Suprapubic skin (tissue), 4 donors: ENCODE data around the gene FST. TPM values are rescaled to one million over a fixed set of nuclear protein-coding genes. Genes with fewer than 3 reads are reported as not detected.

ENCODE experiments used
- DNase-seq, 2 donors: peaks; one replicate each; pipeline ENCODE4 v3.0.0-alpha.2; 2019; ENCODE audit warnings: low spot score in 2 of 2
- H3K27ac ChIP-seq: fragments of 200-600 bp; sonication (generic); one replicate; pipeline ENCODE4 v1.5.1; 2019
- H3K27me3 ChIP-seq: fragments of 200-600 bp; sonication (generic); one replicate; pipeline ENCODE4 v1.5.1; 2019
- H3K36me3 ChIP-seq: fragments of 200-600 bp; sonication (generic); one replicate; pipeline ENCODE4 v1.5.1; 2019
- H3K4me1 ChIP-seq: fragments of 200-600 bp; sonication (generic); one replicate; pipeline ENCODE4 v1.5.1; 2019
- H3K4me3 ChIP-seq: fragments of 200-600 bp; sonication (generic); one replicate; pipeline ENCODE4 v1.5.1; 2019; ENCODE audit warnings: mild to moderate bottlenecking
- H3K9me3 ChIP-seq: fragments of 200-600 bp; sonication (generic); one replicate; pipeline ENCODE4 v1.5.1; 2019
- EP300 ChIP-seq: sonication (generic); formaldehyde crosslinking; IDR thresholded peaks from one replicate; pipeline ENCODE4 v1.6.1; 2017; ENCODE audit warnings: antibody characterized with exemption
- POLR2A ChIP-seq, 2 donors: fragments of 450-650 bp; IDR thresholded peaks; one replicate each; pipeline ENCODE4 v1.6.1; 2017; ENCODE audit warnings: antibody characterized with exemption in 2 of 2, mild to moderate bottlenecking in 2 of 2, moderate library complexity in 2 of 2
- POLR2AphosphoS5 ChIP-seq, 3 donors: sonication (generic); formaldehyde crosslinking; IDR thresholded peaks; one replicate each; pipeline ENCODE4 v1.6.1; 2017; ENCODE audit warnings: antibody characterized with exemption in 3 of 3
- WGBS: methylation state at CpG from one replicate; pipeline ENCODE4 v1.1.5; 2018; 5-methylcytosine and 5-hydroxymethylcytosine counted together
- total RNA-seq, 4 donors: library from RNA; depleted of rRNA; stranded (reverse); fragments of >200 nt; gene quantifications; one replicate each; pipeline ENCODE4 v1.1.0, GENCODE V29; 2016
- TF ChIP-seq, protein P1 (sequence below), 2 donors: fragments of 200-600 bp in 1 of 2; fragments of 450-650 bp in 1 of 2; sonication (generic) in 1 of 2; IDR thresholded peaks; one replicate each; pipeline ENCODE4 v1.5.1; 2016 to 2019; ENCODE audit warnings: antibody characterized with exemption in 2 of 2, mild to moderate bottlenecking in 1 of 2, moderate library complexity in 1 of 2

FST gene
- total RNA-seq, 4 donors from 2014 or later = 6.0 to 26.4 (median 6.6) TPM

DNA sequence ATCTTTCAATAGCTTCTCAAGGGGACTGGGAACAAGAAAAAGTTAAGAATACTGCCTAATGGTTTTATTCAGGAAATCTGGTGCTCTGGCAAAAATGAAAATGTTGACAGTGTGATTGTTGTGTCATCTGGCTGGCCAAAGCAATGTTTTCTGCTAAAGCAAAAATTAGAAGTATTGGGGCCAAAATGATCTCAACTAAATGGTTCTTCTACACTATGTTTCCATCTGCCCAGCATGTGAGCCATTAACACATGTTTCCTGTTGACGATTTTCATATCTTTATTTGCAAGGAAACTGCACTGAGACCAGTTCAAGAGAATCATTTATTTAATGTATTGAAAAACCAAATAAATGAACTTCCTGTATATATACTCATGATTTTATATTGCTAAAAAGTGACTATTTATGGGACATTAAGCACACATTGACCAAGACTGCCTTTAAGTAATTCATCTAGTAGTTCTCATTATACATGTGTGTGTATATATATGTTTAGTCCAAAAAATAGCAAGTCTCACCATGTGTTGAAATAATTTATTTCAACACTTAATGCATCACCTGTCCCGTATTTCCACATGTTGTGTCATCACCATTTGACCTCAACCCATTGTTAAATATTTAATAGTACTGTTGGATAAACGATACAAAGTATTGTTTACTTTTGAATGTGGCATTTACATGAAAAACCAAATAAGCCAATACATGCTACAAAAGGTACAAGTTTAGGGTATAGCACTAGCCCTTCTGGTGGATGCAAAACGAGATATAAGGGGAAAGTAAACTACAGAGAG is 7.5 kb upstream of the FST start:
- no peaks in the 10 kb centered on the region for H3K4me1 ChIP-seq
- 70% methylated on average over 4 of the region's 4 CpGs for WGBS
- no peak for DNase-seq

DNA sequence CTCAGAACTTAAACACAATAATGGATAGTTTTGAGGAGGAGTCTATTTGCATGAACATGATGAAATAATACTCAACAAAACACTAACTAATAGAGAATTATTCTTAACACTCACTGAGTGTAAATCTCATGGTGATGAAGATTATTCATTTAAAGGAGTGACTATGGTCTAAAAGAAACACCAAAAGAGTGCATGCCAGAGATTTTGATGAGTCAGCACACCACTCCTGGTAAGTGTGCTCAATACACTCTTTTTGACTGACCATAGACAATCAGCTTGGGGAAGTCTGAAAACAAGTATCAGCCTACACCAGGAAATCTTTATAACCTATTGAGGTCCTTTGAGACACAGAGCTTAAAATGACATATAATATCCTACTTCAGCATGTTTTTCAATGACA is 6.8 kb upstream of the FST start:
- peaks cover 6% of the 10 kb centered on the region for H3K4me1 ChIP-seq
- no peak overlapping the region for H3K4me3 ChIP-seq
- DNase-seq = no peak
- no peaks in the 10 kb centered on the region for H3K9me3 ChIP-seq
- H3K36me3 ChIP-seq = no peaks in the 10 kb centered on the region
- H3K27me3 ChIP-seq = no peaks in the 10 kb centered on the region
- TF ChIP-seq EP300 = no peak
- TF ChIP-seq, protein P1, sequence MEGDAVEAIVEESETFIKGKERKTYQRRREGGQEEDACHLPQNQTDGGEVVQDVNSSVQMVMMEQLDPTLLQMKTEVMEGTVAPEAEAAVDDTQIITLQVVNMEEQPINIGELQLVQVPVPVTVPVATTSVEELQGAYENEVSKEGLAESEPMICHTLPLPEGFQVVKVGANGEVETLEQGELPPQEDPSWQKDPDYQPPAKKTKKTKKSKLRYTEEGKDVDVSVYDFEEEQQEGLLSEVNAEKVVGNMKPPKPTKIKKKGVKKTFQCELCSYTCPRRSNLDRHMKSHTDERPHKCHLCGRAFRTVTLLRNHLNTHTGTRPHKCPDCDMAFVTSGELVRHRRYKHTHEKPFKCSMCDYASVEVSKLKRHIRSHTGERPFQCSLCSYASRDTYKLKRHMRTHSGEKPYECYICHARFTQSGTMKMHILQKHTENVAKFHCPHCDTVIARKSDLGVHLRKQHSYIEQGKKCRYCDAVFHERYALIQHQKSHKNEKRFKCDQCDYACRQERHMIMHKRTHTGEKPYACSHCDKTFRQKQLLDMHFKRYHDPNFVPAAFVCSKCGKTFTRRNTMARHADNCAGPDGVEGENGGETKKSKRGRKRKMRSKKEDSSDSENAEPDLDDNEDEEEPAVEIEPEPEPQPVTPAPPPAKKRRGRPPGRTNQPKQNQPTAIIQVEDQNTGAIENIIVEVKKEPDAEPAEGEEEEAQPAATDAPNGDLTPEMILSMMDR (IDR thresholded peaks at IDR 0.05) = no peak
- no peak for TF ChIP-seq POLR2AphosphoS5 (IDR thresholded peaks at IDR 0.05)
- TF ChIP-seq POLR2A (IDR thresholded peaks at IDR 0.05) = no peak
- no peak overlapping the region for H3K27ac ChIP-seq

More for the DNA sequence above, 7.5 kb upstream of the FST start:
- H3K4me3 ChIP-seq = no peak overlapping the region
- H3K27ac ChIP-seq = no peak overlapping the region
- H3K36me3 ChIP-seq = no peaks in the 10 kb centered on the region
- H3K27me3 ChIP-seq = no peaks in the 10 kb centered on the region
- H3K9me3 ChIP-seq = no peaks in the 10 kb centered on the region
- no peak for TF ChIP-seq POLR2A (IDR thresholded peaks at IDR 0.05)
- TF ChIP-seq, protein P1 (IDR thresholded peaks at IDR 0.05) = no peak
- TF ChIP-seq EP300 = no peak
- TF ChIP-seq POLR2AphosphoS5 (IDR thresholded peaks at IDR 0.05) = no peak

DNA sequence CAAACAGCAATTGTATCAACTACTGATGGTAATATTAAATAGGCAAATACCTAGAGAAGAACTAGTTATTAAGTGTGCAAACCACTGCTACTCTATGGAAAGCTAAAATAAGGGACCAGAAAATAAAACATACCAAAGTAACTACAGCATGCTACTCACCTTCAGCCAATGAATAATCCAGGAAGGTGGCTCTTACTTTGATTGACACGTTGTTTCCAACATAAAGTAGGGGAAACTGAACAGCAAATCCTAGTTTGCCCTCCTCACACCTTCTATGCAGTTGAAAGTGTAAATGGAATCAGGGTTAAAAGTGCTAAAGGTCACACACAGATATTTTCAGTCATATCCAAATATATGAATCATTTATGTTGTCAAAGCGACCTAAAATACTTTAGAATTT is 5.1 kb upstream of the FST start:
- Histone ChIP-seq H3K4me1 (peaks cover 13% of the 10 kb centered on the region), H3K27ac (no peak overlapping the region), H3K9me3 (no peaks in the 10 kb centered on the region), H3K36me3 (no peaks in the 10 kb centered on the region), H3K27me3 (no peaks in the 10 kb centered on the region), H3K4me3 (no peak overlapping the region)
- DNase-seq = no peak
- no peak for TF ChIP-seq POLR2A (IDR thresholded peaks at IDR 0.05)
- no peak for TF ChIP-seq POLR2AphosphoS5 (IDR thresholded peaks at IDR 0.05)
- TF ChIP-seq, protein P1 (IDR thresholded peaks at IDR 0.05) = no peak
- no peak for TF ChIP-seq EP300
- WGBS = 89% methylated on average over 2 of the region's 2 CpGs

GRCh38 chr5:53476019-53476418 is 4.4 kb upstream of the FST start:
- TF ChIP-seq, protein P1 (IDR thresholded peaks at IDR 0.05) = no peak
- TF ChIP-seq POLR2AphosphoS5 (IDR thresholded peaks at IDR 0.05) = no peak
- no peak for TF ChIP-seq EP300
- H3K36me3 ChIP-seq = no peaks in the 10 kb centered on the region
- WGBS = 90% methylated on average over 3 of the region's 3 CpGs
- no peak overlapping the region for H3K4me3 ChIP-seq
- no peaks in the 10 kb centered on the region for H3K9me3 ChIP-seq
- no peaks in the 10 kb centered on the region for H3K27me3 ChIP-seq
- H3K27ac ChIP-seq = no peak overlapping the region
- peaks cover 17% of the 10 kb centered on the region for H3K4me1 ChIP-seq
- DNase-seq = no peak

DNA sequence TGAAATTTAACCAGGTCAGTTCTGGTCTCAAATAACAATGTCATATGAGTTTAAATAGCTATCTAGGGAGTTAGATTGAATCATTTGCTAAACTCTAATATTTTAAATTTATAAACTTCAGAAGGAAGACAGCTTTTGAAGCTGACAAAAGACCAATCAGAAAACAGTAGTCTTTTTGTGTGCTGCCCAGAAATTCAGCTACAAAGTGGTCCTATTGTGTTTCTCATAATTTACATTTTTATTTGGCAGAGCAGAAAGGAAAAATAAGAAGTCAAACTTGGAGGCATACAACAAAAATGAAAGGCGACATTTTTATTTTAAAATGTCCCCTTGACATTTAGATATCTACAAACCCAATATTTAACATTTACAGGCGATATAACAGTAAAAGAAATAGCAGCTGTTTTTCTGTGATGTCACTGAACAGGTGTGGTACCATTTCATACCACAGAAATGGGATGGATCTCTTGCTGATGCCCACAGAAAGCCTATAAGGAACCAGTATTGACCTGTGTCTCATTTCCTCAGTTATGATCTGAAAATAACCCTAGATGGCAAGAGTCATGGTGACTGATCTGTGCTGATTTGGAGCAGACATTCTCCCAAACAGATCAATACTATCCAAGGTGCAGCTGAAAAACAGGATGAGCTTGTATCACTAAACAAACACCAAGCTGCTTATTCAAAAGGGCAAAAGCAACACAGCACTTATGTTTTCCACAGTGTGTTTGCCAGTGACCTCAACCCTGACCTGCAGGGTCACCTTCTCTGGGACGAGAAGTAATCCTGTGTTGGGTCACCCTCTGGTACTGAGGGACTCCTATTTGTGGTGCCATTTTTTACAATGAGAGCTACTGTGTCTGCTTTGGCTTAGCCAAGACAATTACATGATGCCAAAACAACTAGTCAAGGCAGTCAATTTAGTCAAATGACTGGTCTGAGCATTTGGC is 3.6 kb upstream of the FST start:
- TF ChIP-seq, protein P1 (IDR thresholded peaks at IDR 0.05) = no peak
- TF ChIP-seq POLR2AphosphoS5 (IDR thresholded peaks at IDR 0.05) (no peak), EP300 (no peak), POLR2A (IDR thresholded peaks at IDR 0.05) (no peak)
- WGBS = 79% methylated on average over 3 of the region's 3 CpGs
- Histone ChIP-seq H3K27ac (no peak overlapping the region), H3K4me1 (peaks cover 23% of the 10 kb centered on the region), H3K36me3 (no peaks in the 10 kb centered on the region), H3K9me3 (no peaks in the 10 kb centered on the region), H3K4me3 (no peak overlapping the region), H3K27me3 (no peaks in the 10 kb centered on the region)
- DNase-seq = no peak
